WTC11 (cell line): ENCODE data around the gene BICDL1. TPM values are rescaled to one million over a fixed set of nuclear protein-coding genes. Genes with fewer than 3 reads are reported as not detected.

ENCODE experiments used
- ATAC-seq: fragments of 200-7000 bp; cut with Tn5 transposase; 2 replicates; pipeline ENCODE4 v1.10.0; 2021; ENCODE audit warnings: mild to moderate bottlenecking, moderate library complexity
- CTCF ChIA-PET: fragments of 300-600 bp; sonication (Branson Sonifier 250); formaldehyde crosslinking; loops from one replicate; lab custom pipeline; 2021; ENCODE audit warnings: antibody characterized with exemption; lab: Charles Lee
- POLR2A ChIA-PET: fragments of 350-600 bp; sonication (Branson Sonifier 250); formaldehyde crosslinking; loops from one replicate; lab custom pipeline; 2021; ENCODE audit warnings: antibody characterized with exemption; lab: Charles Lee
- DNase-seq: peaks from one replicate; pipeline ENCODE4 v3.0.0; 2021; ENCODE audit warnings: low spot score
- H3K27ac Mint-ChIP-seq: 2 replicates; pipeline ENCODE4 v1.8.0; 2021; ENCODE audit warnings: mixed read lengths
- H3K27me3 Mint-ChIP-seq: 2 replicates; pipeline ENCODE4 v1.8.0; 2021; ENCODE audit warnings: low read depth, mild to moderate bottlenecking, moderate library complexity, mixed read lengths
- H3K36me3 Mint-ChIP-seq: 2 replicates; pipeline ENCODE4 v1.8.0; 2021; ENCODE audit warnings: mixed read lengths
- H3K4me1 Mint-ChIP-seq: 2 replicates; pipeline ENCODE4 v1.8.0; 2022; ENCODE audit warnings: mixed read lengths
- H3K4me3 Mint-ChIP-seq: 2 replicates; pipeline ENCODE4 v1.8.0; 2021; ENCODE audit warnings: mild to moderate bottlenecking, moderate library complexity, mixed read lengths
- H3K9me3 Mint-ChIP-seq: 2 replicates; pipeline ENCODE4 v1.8.0; 2021; ENCODE audit warnings: mixed read lengths
- ATF3 ChIP-seq: sonication (generic); formaldehyde crosslinking; conservative IDR thresholded peaks from 2 replicates; pipeline ENCODE4 v1.8.1; 2022; ENCODE audit warnings: mild to moderate bottlenecking, missing genetic modification reagents
- ATF6 ChIP-seq: sonication (generic); formaldehyde crosslinking; IDR thresholded peaks from 2 replicates; pipeline ENCODE4 v1.8.1; 2023; ENCODE audit warnings: mild to moderate bottlenecking, missing genetic modification reagents
- E2F1 ChIP-seq: sonication (generic); formaldehyde crosslinking; IDR thresholded peaks from 2 replicates; pipeline ENCODE4 v1.8.0; 2022; ENCODE audit warnings: mild to moderate bottlenecking, missing genetic modification reagents
- E2F4 ChIP-seq: sonication (generic); formaldehyde crosslinking; IDR thresholded peaks from 2 replicates; pipeline ENCODE4 v1.8.1; 2022; ENCODE audit warnings: low read depth, mild to moderate bottlenecking, moderate library complexity, missing genetic modification reagents, borderline replicate concordance
- E2F5 ChIP-seq: sonication (generic); formaldehyde crosslinking; IDR thresholded peaks from 2 replicates; pipeline ENCODE4 v1.8.1; 2022; ENCODE audit warnings: mild to moderate bottlenecking, moderate library complexity, missing genetic modification reagents
- ESRRA ChIP-seq: sonication (generic); formaldehyde crosslinking; IDR thresholded peaks from 2 replicates; pipeline ENCODE4 v1.8.1; 2022; ENCODE audit warnings: mild to moderate bottlenecking, missing genetic modification reagents, borderline replicate concordance
- GTF2I ChIP-seq: fragments of 250-450 bp; sonication (Bioruptor Pico); conservative IDR thresholded peaks from 2 replicates; pipeline ENCODE4 v1.4.0; 2021; ENCODE audit warnings: mild to moderate bottlenecking
- JAZF1 ChIP-seq: fragments of 250-450 bp; sonication (Bioruptor Pico); IDR thresholded peaks from 2 replicates; pipeline ENCODE4 v1.9.0; 2021; ENCODE audit warnings: moderate library complexity, mild to moderate bottlenecking, inconsistent platforms
- MLX ChIP-seq: sonication (generic); formaldehyde crosslinking; IDR thresholded peaks from 2 replicates; pipeline ENCODE4 v1.8.1; 2023; ENCODE audit warnings: mild to moderate bottlenecking, missing genetic modification reagents, moderate library complexity
- NFE2L1 ChIP-seq: sonication (generic); formaldehyde crosslinking; IDR thresholded peaks from 2 replicates; pipeline ENCODE4 v1.8.1; 2023; ENCODE audit warnings: missing genetic modification reagents
- NR1H2 ChIP-seq: sonication (generic); formaldehyde crosslinking; IDR thresholded peaks from 2 replicates; pipeline ENCODE4 v1.9.0; 2021; ENCODE audit warnings: mild to moderate bottlenecking, moderate library complexity, missing genetic modification reagents
- PRDM15 ChIP-seq: sonication (generic); formaldehyde crosslinking; IDR thresholded peaks from 2 replicates; pipeline ENCODE4 v1.8.0; 2022; ENCODE audit warnings: missing genetic modification reagents
- TCF7 ChIP-seq: sonication (generic); formaldehyde crosslinking; IDR thresholded peaks from 2 replicates; pipeline ENCODE4 v1.8.0; 2022; ENCODE audit warnings: mild to moderate bottlenecking, low read depth, missing genetic modification reagents, moderate library complexity
- USF2 ChIP-seq: sonication (generic); formaldehyde crosslinking; IDR thresholded peaks from 2 replicates; pipeline ENCODE4 v1.8.1; 2023; ENCODE audit warnings: mild to moderate bottlenecking, missing genetic modification reagents, moderate library complexity
- ZNF121 ChIP-seq: sonication (generic); formaldehyde crosslinking; IDR thresholded peaks from 2 replicates; pipeline ENCODE4 v1.8.0; 2023; ENCODE audit warnings: missing genetic modification reagents
- ZNF396 ChIP-seq: fragments of 250-450 bp; sonication (Bioruptor Pico); IDR thresholded peaks from 2 replicates; pipeline ENCODE4 v1.8.0; 2021; ENCODE audit warnings: mild to moderate bottlenecking, moderate library complexity, borderline replicate concordance
- total RNA-seq: library from RNA; stranded (reverse); gene quantifications from 3 replicates; pipeline ENCODE4 v1.2.3, GENCODE V29; 2021

BICDL1 gene
- total RNA-seq, 1 experiment from 2014 or later, result 23.1 TPM

- TF ChIP-seq ATF6 (CRISPR knock-in tag), result no peak
- TF ChIP-seq E2F4, result no peak
- TF ChIP-seq ZNF396 (CRISPR knock-in tag), result no peak
- TF ChIP-seq NR1H2 (CRISPR knock-in tag), result no peak
Measured at GRCh38 chr12:120006258-120006975, 17.4 kb downstream of the BICDL1 start (continued).

- no peak overlapping the region for H3K4me3 Mint-ChIP-seq
- no peaks in the 10 kb centered on the region for H3K36me3 Mint-ChIP-seq
- peaks cover 10% of the 10 kb centered on the region for H3K4me1 Mint-ChIP-seq
- no peak for ATAC-seq
- H3K27ac Mint-ChIP-seq, result no peak overlapping the region
- POLR2A ChIA-PET, result no interaction called here
- H3K9me3 Mint-ChIP-seq, result no peaks in the 10 kb centered on the region
- H3K27me3 Mint-ChIP-seq, result no peaks in the 10 kb centered on the region
- CTCF ChIA-PET, result interaction anchor here (1.1 to 2.3 kb wide), 3 partner anchors 18 to 86 kb away, joined by 4 to 8 read pairs (median 5); partner anchors contain the start of gene BICDL1
- TF ChIP-seq E2F1 (CRISPR knock-in tag), result no peak
- no peak for TF ChIP-seq NR1H2 (CRISPR knock-in tag)
- TF ChIP-seq TCF7 (CRISPR knock-in tag), result no peak
- no peak for TF ChIP-seq ZNF396 (CRISPR knock-in tag)
- no peak for TF ChIP-seq E2F5 (CRISPR knock-in tag)
- TF ChIP-seq USF2 (CRISPR knock-in tag), result no peak
- TF ChIP-seq ZNF121 (CRISPR knock-in tag), result no peak
- no peak for TF ChIP-seq GTF2I (CRISPR knock-in tag)
- TF ChIP-seq ATF3 (CRISPR knock-in tag), result no peak
- TF ChIP-seq NFE2L1 (CRISPR knock-in tag), result no peak
- no peak for TF ChIP-seq ESRRA (CRISPR knock-in tag)
- no peak for TF ChIP-seq PRDM15 (CRISPR knock-in tag)
- TF ChIP-seq JAZF1 (CRISPR knock-in tag), result no peak
- no peak for TF ChIP-seq MLX (CRISPR knock-in tag)
- DNase-seq, result no peak
Measured at GRCh38 chr12:120007272-120007671, 18.2 kb downstream of the BICDL1 start.
